NCI-H82 treated with DMSO at 0.1 percent for 48 hours (cell line): ENCODE measurements around the gene COX6A2.
"Not testable (repeated sequence)": the region's sequence is repeated elsewhere in the genome, so short reads cannot be mapped to it uniquely, and the experiment has no call there.

Experiments used
- DNase-seq: peaks from one replicate; lab custom pipeline; 2025; ENCODE audit not compliant: unreplicated experiment; lab: John Stamatoyannopoulos, UW

COX6A2 gene

GRCh38 chr16:31439023-31439422, 10.9 kb upstream of the COX6A2 start:
- DNase-seq, result not testable (repeated sequence)

GRCh38 chr16:31438414-31438813, 10.3 kb upstream of the COX6A2 start:
- DNase-seq, result no peak

- DNase-seq, result no peak
These were observed 8.3 kb upstream of the COX6A2 start for GRCh38 chr16:31436221-31437045.

- no peak for DNase-seq
These were observed 7.4 kb upstream of the COX6A2 start for GRCh38 chr16:31435341-31436220.

GRCh38 chr16:31430380-31431052, 2.4 kb upstream of the COX6A2 start:
- DNase-seq, result no peak

GRCh38 chr16:31429796-31430195, 1.6 kb upstream of the COX6A2 start:
- no peak for DNase-seq

DNA sequence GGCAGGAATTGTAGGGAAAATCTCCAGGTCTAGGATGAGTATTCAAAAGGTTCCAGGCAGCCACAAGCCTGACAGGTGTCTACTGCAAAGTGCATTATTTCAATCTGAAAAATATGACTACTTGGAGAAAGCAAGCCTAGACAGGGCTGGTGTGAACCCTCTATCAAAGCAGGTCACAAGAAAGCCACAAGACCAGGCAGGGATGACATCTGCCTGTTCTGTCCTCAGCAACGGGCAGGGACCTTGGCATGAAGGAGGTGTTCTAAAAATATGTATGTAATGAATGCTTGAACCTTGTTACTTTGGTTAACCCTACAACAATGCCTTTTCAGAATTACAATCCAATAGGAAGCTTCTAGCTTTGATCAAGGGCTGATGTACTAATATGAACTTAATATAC, 1.2 kb upstream of the COX6A2 start:
- no peak for DNase-seq

DNA sequence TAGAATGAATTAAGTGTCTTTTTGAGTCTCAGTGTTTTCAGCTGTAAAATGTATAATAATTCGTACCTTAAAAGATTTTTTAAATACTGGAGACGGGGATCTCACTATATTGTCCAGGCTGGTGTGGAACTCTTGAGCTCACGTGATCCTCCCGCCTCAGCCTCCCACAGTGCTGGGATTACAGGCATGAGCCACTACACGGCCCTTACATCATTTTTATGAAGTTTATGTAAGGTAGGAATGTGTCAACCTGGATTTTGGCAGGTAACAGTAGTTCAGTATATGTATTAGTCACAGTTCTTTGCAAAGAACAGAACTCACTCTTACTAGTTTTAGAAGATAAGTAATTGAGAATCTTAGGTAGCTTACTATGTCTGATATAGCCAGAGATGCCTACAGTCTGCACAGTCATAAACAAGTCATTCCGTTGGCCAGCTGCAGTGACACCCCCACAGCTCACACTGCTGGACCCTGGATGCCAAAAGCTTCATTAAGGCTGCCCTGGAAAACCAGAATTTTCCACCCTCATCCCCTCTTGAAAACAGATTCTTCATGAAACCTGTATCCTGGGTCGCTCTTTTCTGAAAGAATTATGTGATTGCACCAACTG, 583 bp upstream of the COX6A2 start:
- no peak for DNase-seq

DNA sequence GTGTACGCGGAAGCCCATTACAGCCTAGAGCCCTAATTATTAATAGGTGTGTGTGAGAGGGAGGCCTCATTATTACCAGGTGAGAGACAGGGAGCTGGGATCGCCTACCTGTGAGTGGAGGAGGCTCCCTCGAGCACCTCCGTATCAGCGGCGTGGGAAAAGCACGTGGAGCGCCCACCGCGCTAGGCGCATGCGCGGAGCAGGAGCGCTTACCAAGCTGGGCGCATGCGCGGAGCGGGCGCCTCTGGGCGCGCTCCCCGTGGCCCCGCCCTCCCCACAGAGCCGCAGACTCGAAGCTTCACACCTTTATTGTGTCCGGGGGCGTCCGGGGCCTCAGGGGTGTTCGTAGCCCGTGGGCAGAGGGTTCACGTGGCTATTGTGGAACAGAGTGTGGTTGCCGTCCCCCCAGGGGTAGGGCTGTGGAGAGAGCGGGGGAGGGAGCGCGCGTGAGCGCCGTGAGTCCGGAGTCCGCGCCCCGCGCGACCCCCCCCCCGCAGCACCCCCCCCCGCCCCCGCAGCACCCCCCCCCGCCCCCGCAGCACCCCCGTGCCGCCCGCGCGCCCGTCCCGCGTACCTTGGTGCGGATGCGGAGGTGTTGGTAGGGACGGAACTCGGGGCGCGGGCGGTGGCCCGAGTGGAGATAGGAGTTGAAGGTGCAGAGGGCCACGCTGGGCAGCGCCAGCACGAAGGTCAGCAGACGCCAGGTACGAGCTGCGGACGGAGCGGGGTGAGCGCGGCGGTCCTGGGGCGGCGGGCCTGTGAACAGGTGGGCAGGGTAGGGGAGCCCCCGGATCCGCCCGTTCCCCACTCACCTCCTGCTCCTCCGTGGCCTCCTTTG, 500 bp downstream of the COX6A2 start:
- no peak for DNase-seq

DNA sequence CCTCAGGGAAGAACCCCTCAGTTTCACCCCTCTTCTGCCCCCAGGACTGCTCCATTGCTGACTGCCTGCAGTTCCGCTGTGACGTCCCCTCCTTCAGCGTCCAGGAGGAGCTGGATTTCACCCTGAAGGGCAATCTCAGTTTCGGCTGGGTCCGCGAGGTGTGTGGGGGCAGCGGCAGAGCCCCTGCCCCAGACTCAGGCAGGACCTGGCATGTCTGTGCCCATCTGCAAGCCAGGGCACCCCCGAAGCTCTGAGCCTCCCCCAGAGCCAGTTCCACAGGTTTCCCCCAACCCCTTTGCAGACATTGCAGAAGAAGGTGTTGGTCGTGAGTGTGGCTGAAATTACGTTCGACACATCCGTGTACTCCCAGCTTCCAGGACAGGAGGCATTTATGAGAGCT, 4.4 kb downstream of the COX6A2 start:
- DNase-seq, result no peak

GRCh38 chr16:31423241-31423640, 4.9 kb downstream of the COX6A2 start:
- DNase-seq, result no peak

- DNase-seq, result no peak
These were observed 6.6 kb downstream of the COX6A2 start for GRCh38 chr16:31421587-31421986.

DNA sequence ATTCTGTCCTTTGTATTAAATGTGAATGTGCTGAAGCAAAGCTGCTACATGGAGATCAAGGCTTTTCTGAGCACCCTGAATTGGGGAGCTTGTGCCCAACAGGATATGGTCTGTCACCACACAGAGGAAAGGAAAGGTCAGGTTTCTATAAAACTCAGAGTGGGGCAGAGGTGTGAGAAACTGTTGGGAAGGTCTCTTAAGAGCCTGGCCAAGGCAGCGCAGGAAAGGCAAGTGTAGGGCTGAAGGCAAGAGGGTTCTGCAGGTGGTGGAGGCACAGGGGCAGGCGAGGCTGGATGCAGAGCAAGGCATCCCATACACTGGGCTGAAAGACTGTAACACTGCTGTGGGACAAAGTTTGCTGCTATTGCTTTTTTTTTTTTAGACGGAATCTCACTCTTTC, 8.1 kb downstream of the COX6A2 start:
- no peak for DNase-seq

DNA sequence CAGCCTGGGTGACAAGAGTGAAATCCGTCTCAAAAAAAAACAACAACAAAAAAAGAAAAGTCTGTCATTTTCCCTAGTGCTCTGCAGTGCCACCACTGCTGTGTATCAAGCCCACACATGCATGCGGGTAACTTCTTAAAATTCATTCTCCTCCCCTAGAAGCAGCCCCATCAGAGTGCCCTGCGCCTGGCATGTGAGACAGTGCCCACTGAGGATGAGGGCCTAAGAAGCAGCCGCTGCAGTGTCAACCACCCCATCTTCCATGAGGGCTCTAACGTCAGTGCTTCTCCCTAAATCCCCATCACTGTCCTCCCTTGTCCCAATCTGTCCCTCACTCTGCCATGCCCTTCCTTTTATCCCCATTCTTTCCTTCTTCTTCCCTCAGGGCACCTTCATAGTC, 10.2 kb downstream of the COX6A2 start:
- DNase-seq, result no peak

- not testable (repeated sequence) for DNase-seq
These were observed 11.1 kb downstream of the COX6A2 start for GRCh38 chr16:31417036-31417435.

- no peak for DNase-seq
These were observed 11.8 kb downstream of the COX6A2 start for GRCh38 chr16:31416371-31416770.

- DNase-seq, result no peak
These were observed 13.5 kb downstream of the COX6A2 start for GRCh38 chr16:31414706-31415105.

- no peak for DNase-seq
These were observed 14.2 kb downstream of the COX6A2 start for GRCh38 chr16:31413943-31414342.

- DNase-seq, result no peak
These were observed 14.8 kb downstream of the COX6A2 start for GRCh38 chr16:31413381-31413780.

- no peak for DNase-seq
These were observed 15.4 kb downstream of the COX6A2 start for GRCh38 chr16:31412750-31413149.
